ENCODE measurements around the gene CBLN3. TPM values are rescaled to one million over a fixed set of nuclear protein-coding genes. Genes with fewer than 3 reads are reported as not detected.

The CBLN3 gene
- total and polyA plus RNA-seq, 11 donors: 0.38 to 4.9 (median 0.80) TPM

GRCh38 chr14:24411443-24412389 is 17.8 kb downstream of the CBLN3 start:
- ATAC-seq (peak in 3 of 4 donors; percentile 11 to 51 (median 33)), DNase-seq (peak in 1 of 5 donors; percentile 18)
- H3K27me3 ChIP-seq: no peaks in the 10 kb centered on the region
- H3K4me3 ChIP-seq: no peak overlapping the region
- intact Hi-C loops (cut with DNase I): loop anchor here in 3 of 10 donors (5.0 kb wide), 2 partner anchors 44 to 79 kb away; partner anchors contain the start of gene NFATC4 (in 2 of the 3)
- 72 to 82% (median 75%) methylated on average over 15 to 16 of the region's 16 CpGs for WGBS, 4 donors
- peaks cover 0 to 80% (median 49%) of the 10 kb centered on the region in 9 donors for H3K36me3 ChIP-seq
- peaks cover 0 to 3% (median 0%) of the 10 kb centered on the region in 12 donors for H3K4me1 ChIP-seq
- TF ChIP-seq CTCF (IDR thresholded peaks at IDR 0.05) (peak; percentile 45 to 69 (median 56)), POLR2A (IDR thresholded peaks at IDR 0.05) (no peak)
- H3K27ac ChIP-seq: no peak overlapping the region
- no peaks in the 10 kb centered on the region for H3K9me3 ChIP-seq

GRCh38 chr14:24409956-24410355 is 19.5 kb downstream of the CBLN3 start:
- WGBS, 4 donors: 92 to 95% (median 94%) methylated on average over 9 to 10 of the region's 10 CpGs
- TF ChIP-seq CTCF (IDR thresholded peaks at IDR 0.05) (no peak), POLR2A (IDR thresholded peaks at IDR 0.05) (no peak)
- DNase-seq (peak in 1 of 5 donors; percentile 24), ATAC-seq (no peak)
- H3K4me1 ChIP-seq: peaks cover 0 to 3% (median 0%) of the 10 kb centered on the region in 12 donors
- no peak overlapping the region for H3K4me3 ChIP-seq
- H3K27me3 ChIP-seq: no peaks in the 10 kb centered on the region
- H3K9me3 ChIP-seq: no peaks in the 10 kb centered on the region
- H3K36me3 ChIP-seq: peaks cover 0 to 74% (median 44%) of the 10 kb centered on the region in 9 donors
- no peak overlapping the region for H3K27ac ChIP-seq
- intact Hi-C loops (cut with DNase I): loop anchor here in 3 of 10 donors (5.0 kb wide), 2 partner anchors 43 to 78 kb away; partner anchors contain the start of gene NFATC4 (in 2 of the 3)

GRCh38 chr14:24409192-24409591 is 20.3 kb downstream of the CBLN3 start:
- TF ChIP-seq CTCF (IDR thresholded peaks at IDR 0.05) (no peak), POLR2A (IDR thresholded peaks at IDR 0.05) (no peak)
- peaks cover 0 to 8% (median 4%) of the 10 kb centered on the region in 12 donors for H3K4me1 ChIP-seq
- H3K27me3 ChIP-seq: no peaks in the 10 kb centered on the region
- intact Hi-C loops (cut with DNase I): no loop called here
- peaks cover 0 to 66% (median 43%) of the 10 kb centered on the region in 9 donors for H3K36me3 ChIP-seq
- DNase-seq (peak in 1 of 5 donors; percentile 18), ATAC-seq (no peak)
- H3K9me3 ChIP-seq: no peaks in the 10 kb centered on the region
- no peak overlapping the region for H3K27ac ChIP-seq
- H3K4me3 ChIP-seq: no peak overlapping the region
- 82 to 91% (median 88%) methylated on average over 4 to 6 of the region's 6 CpGs for WGBS, 4 donors

GRCh38 chr14:24408764-24409163 is 20.7 kb downstream of the CBLN3 start:
- WGBS, 4 donors: 67 to 76% (median 73%) methylated on average over 3 of the region's 3 CpGs
- DNase-seq: peak in 1 of 5 donors; percentile 51
- no peaks in the 10 kb centered on the region for H3K27me3 ChIP-seq
- TF ChIP-seq POLR2A (IDR thresholded peaks at IDR 0.05) (no peak), CTCF (IDR thresholded peaks at IDR 0.05) (no peak)
- no peaks in the 10 kb centered on the region for H3K9me3 ChIP-seq
- no peak for ATAC-seq
- H3K27ac ChIP-seq: no peak overlapping the region
- H3K4me1 ChIP-seq: peaks cover 0 to 12% (median 7%) of the 10 kb centered on the region in 12 donors
- H3K36me3 ChIP-seq: peaks cover 0 to 62% (median 39%) of the 10 kb centered on the region in 9 donors
- no peak overlapping the region for H3K4me3 ChIP-seq
- intact Hi-C loops (cut with DNase I): no loop called here
